Measurements from ENCODE around the gene LHB. TPM values are rescaled to one million over a fixed set of nuclear protein-coding genes. Genes with fewer than 3 reads are reported as not detected.
"Not testable (repeated sequence)": the region's sequence is repeated elsewhere in the genome, so short reads cannot be mapped to it uniquely, and the experiment has no call there.

LHB gene
- total RNA-seq, 1 donor from 2014 or later = not detected

- TF ChIP-seq, protein P1, sequence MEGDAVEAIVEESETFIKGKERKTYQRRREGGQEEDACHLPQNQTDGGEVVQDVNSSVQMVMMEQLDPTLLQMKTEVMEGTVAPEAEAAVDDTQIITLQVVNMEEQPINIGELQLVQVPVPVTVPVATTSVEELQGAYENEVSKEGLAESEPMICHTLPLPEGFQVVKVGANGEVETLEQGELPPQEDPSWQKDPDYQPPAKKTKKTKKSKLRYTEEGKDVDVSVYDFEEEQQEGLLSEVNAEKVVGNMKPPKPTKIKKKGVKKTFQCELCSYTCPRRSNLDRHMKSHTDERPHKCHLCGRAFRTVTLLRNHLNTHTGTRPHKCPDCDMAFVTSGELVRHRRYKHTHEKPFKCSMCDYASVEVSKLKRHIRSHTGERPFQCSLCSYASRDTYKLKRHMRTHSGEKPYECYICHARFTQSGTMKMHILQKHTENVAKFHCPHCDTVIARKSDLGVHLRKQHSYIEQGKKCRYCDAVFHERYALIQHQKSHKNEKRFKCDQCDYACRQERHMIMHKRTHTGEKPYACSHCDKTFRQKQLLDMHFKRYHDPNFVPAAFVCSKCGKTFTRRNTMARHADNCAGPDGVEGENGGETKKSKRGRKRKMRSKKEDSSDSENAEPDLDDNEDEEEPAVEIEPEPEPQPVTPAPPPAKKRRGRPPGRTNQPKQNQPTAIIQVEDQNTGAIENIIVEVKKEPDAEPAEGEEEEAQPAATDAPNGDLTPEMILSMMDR (IDR thresholded peaks at IDR 0.05) = no peak
- peak; percentile 83 for ATAC-seq (ENCODE audit: low read depth)
- peaks cover 33% of the 10 kb centered on the region for H3K27me3 Mint-ChIP-seq
- H3K4me1 Mint-ChIP-seq = peaks cover 24% of the 10 kb centered on the region
- intact Hi-C loops (cut with micrococcal nuclease) = loop anchor here (5.0 kb wide), 1 partner anchor 39 kb away; the partner anchor contains the start of gene LHB
- POLR2A ChIA-PET = interaction anchor here (0.5 to 1.0 kb wide), 3 partner anchors 62 to 171 kb away, joined by 3 to 6 read pairs (median 3); partner anchors contain the start of gene RUVBL2
- no peaks in the 10 kb centered on the region for H3K36me3 Mint-ChIP-seq (ENCODE audit: low read depth)
- peak overlapping the region; percentile 79 for H3K4me3 Mint-ChIP-seq
- no peaks in the 10 kb centered on the region for H3K9me3 Mint-ChIP-seq
- CTCF ChIA-PET = interaction anchor here (1.0 to 1.3 kb wide), 2 partner anchors 48 to 152 kb away, joined by 3 read pairs; no protein-coding TSS in a partner anchor
- H3K27ac Mint-ChIP-seq = no peak overlapping the region
- peak; percentile 72 for DNase-seq
Measured at GRCh38 chr19:49056101-49056901, 39.4 kb upstream of the LHB start.

GRCh38 chr19:49050376-49051033, 33.6 kb upstream of the LHB start:
- DNase-seq; POLR2A ChIA-PET; H3K36me3 Mint-ChIP-seq (ENCODE audit: low read depth); CTCF ChIA-PET; H3K4me1 Mint-ChIP-seq; H3K4me3 Mint-ChIP-seq; intact Hi-C loops (cut with micrococcal nuclease); ATAC-seq (ENCODE audit: low read depth); H3K9me3 Mint-ChIP-seq; H3K27ac Mint-ChIP-seq; H3K27me3 Mint-ChIP-seq: not testable (repeated sequence)

DNA sequence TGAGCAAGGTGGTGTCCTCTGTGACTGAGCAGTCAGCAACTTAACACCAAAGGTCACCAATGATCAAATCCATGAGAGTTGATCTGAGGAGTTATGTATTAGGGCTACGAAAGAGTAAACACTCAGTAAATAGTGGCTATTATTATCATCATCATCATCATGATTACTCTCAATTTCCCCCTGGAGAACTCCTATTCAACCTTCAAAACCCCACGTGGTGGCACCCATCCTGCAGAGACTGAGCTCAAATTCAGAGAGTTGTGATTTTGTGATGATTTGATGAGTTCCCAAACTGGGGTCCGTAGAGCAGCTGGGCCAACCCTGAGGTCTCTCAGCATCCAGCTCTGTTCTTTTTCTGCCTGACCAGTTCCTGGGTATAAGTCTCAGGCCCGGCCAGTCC, 32.9 kb upstream of the LHB start:
- H3K4me3 Mint-ChIP-seq; H3K9me3 Mint-ChIP-seq; ATAC-seq (ENCODE audit: low read depth); POLR2A ChIA-PET; intact Hi-C loops (cut with micrococcal nuclease); DNase-seq; H3K27ac Mint-ChIP-seq; H3K4me1 Mint-ChIP-seq; H3K36me3 Mint-ChIP-seq (ENCODE audit: low read depth); CTCF ChIA-PET; H3K27me3 Mint-ChIP-seq: not testable (repeated sequence)

DNA sequence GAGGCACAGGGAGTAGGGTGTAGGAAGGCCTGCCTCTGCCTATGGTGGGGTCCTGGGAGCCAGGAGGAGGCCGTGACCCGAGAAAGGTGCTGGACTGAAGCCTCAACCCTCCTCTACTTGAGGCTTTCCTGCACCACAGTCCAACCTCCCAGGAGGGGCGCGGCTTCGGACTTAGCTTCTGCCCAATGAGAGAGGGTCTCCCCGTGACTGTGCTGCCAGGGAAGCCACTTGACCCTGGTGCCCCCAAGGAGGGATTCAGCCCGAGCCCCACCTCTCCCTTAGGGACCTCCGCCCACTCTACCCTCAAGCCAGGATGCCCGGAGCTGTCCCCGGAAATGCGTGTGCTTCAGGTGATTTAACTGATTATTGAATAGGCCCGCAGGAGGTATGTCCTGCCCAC, 32.1 kb upstream of the LHB start, which contains the start of gene CGB8:
Gene CGB8 (minus strand): TSS at position 101 of the 400 bp plus-strand sequence. CDS start 372 bp downstream, outside the sequence.
- H3K9me3 Mint-ChIP-seq; H3K36me3 Mint-ChIP-seq (ENCODE audit: low read depth); intact Hi-C loops (cut with micrococcal nuclease); H3K27ac Mint-ChIP-seq; H3K4me1 Mint-ChIP-seq; H3K4me3 Mint-ChIP-seq; ATAC-seq (ENCODE audit: low read depth); POLR2A ChIA-PET; DNase-seq; CTCF ChIA-PET; H3K27me3 Mint-ChIP-seq: not testable (repeated sequence)

- DNase-seq; H3K27me3 Mint-ChIP-seq; H3K27ac Mint-ChIP-seq; ATAC-seq (ENCODE audit: low read depth); H3K4me3 Mint-ChIP-seq; CTCF ChIA-PET; H3K36me3 Mint-ChIP-seq (ENCODE audit: low read depth); intact Hi-C loops (cut with micrococcal nuclease); POLR2A ChIA-PET; H3K4me1 Mint-ChIP-seq; H3K9me3 Mint-ChIP-seq: not testable (repeated sequence)
Measured at GRCh38 chr19:49043548-49043947, 26.7 kb upstream of the LHB start, which contains the start of gene CGB5. TSS of gene CGB5 (plus strand) at chr19:49043848. CDS start at chr19:49044210, 362 bp downstream.

DNA sequence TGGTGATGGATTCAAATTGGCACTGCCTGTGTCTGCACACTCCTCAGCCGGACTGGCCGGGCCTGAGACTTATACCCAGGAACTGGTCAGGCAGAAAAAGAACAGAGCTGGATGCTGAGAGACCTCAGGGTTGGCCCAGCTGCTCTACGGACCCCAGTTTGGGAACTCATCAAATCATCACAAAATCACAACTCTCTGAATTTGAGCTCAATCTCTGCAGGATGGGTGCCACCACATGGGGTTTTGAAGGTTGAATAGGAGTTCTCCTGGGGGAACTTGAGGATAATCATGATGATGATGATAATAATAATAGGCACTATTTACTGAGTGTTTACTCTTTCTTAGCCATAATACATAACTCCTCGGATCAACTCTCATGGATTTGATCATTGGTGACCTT, 25.8 kb upstream of the LHB start:
- ATAC-seq (ENCODE audit: low read depth); intact Hi-C loops (cut with micrococcal nuclease); DNase-seq; H3K4me1 Mint-ChIP-seq; H3K4me3 Mint-ChIP-seq; H3K27me3 Mint-ChIP-seq; POLR2A ChIA-PET; H3K27ac Mint-ChIP-seq; H3K36me3 Mint-ChIP-seq (ENCODE audit: low read depth); H3K9me3 Mint-ChIP-seq; CTCF ChIA-PET: not testable (repeated sequence)

DNA sequence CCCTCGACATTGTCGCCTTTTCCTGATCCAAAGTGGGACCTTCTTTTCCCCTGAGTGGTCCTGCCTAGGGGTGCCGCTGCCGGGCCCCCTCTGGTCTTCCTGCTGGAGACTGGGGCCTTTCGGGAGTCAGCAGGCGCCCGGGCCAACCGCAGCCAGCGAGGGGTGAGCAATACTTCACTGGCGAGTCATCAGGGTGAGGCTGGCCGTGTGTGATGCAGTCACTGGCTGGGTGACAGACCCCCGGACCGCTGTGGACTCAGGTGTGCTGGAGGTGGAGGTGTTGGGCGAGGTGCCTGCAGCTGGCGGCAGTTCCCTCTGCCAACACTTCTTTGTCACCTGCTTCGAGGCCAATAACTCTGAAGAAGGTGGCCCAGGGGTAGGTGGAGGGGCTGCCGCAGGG, 25.3 kb upstream of the LHB start:
- peaks cover 6% of the 10 kb centered on the region for H3K27me3 Mint-ChIP-seq
- ATAC-seq (ENCODE audit: low read depth) (no peak), DNase-seq (no peak)
- TF ChIP-seq, protein P1 (IDR thresholded peaks at IDR 0.05) = no peak
- intact Hi-C loops (cut with micrococcal nuclease) = no loop called here
- no peaks in the 10 kb centered on the region for H3K4me1 Mint-ChIP-seq
- H3K36me3 Mint-ChIP-seq (ENCODE audit: low read depth) = no peaks in the 10 kb centered on the region
- no peak overlapping the region for H3K4me3 Mint-ChIP-seq
- H3K9me3 Mint-ChIP-seq = no peaks in the 10 kb centered on the region
- ChIA-PET POLR2A (no interaction called here), CTCF (no interaction called here)
- no peak overlapping the region for H3K27ac Mint-ChIP-seq

GRCh38 chr19:49039736-49040135, 22.8 kb upstream of the LHB start:
- H3K36me3 Mint-ChIP-seq (ENCODE audit: low read depth); intact Hi-C loops (cut with micrococcal nuclease): not testable (repeated sequence)

DNA sequence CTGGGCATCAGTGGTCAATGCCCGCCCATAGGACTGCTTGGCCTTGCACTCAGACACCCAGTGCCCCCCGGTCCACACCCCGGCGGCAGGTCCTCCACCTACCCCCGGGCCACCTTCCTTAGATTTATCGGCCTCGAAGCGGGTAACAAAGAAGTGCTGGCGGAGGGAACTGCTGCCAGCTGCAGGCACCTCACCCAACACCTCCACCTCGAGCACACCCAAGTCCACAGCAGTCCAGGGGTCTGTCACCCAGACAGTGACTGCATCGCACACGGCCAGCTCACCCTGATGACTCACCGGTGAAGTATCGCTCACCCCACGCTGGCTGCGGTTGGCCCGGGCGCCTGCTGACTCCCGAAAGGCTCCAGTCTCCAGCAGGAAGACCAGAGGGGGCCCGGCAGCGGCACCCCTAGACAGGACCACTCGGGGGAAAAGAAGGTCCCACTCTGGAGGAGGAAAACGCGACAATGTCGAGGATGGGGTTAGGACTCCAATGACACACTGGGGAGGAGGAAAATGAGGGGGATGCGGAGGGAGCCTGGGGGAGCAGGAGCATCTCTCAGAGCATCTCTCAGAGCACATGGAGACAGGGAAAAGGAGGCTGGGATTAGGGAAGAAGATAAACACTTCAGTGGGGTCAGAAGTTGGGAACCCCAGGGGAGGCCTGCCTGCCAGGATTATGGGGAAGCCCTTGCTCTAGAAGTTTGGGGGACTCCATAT, 21.8 kb upstream of the LHB start:
- H3K27me3 Mint-ChIP-seq; H3K27ac Mint-ChIP-seq; DNase-seq; H3K9me3 Mint-ChIP-seq; H3K36me3 Mint-ChIP-seq (ENCODE audit: low read depth); ATAC-seq (ENCODE audit: low read depth); POLR2A ChIA-PET; H3K4me3 Mint-ChIP-seq; H3K4me1 Mint-ChIP-seq; intact Hi-C loops (cut with micrococcal nuclease): not testable (repeated sequence)
- CTCF ChIA-PET = interaction anchor here (0.6 kb wide), 1 partner anchor 37 kb away, joined by 3 read pairs; no protein-coding TSS in a partner anchor

More at GRCh38 chr19:49039736-49040135, 22.8 kb upstream of the LHB start:
- ATAC-seq (ENCODE audit: low read depth); CTCF ChIA-PET; H3K9me3 Mint-ChIP-seq; POLR2A ChIA-PET; DNase-seq; H3K27me3 Mint-ChIP-seq; H3K4me1 Mint-ChIP-seq; H3K4me3 Mint-ChIP-seq; H3K27ac Mint-ChIP-seq: not testable (repeated sequence)
